ENCODE data around the gene QSER1. TPM values are rescaled to one million over a fixed set of nuclear protein-coding genes. Genes with fewer than 3 reads are reported as not detected.
"Not testable (repeated sequence)": the region's sequence is repeated elsewhere in the genome, so short reads cannot be mapped to it uniquely, and the experiment has no call there.

The QSER1 gene
- total RNA-seq, 2 experiments from 2014 or later, result 12.3 to 14.4 TPM

DNA sequence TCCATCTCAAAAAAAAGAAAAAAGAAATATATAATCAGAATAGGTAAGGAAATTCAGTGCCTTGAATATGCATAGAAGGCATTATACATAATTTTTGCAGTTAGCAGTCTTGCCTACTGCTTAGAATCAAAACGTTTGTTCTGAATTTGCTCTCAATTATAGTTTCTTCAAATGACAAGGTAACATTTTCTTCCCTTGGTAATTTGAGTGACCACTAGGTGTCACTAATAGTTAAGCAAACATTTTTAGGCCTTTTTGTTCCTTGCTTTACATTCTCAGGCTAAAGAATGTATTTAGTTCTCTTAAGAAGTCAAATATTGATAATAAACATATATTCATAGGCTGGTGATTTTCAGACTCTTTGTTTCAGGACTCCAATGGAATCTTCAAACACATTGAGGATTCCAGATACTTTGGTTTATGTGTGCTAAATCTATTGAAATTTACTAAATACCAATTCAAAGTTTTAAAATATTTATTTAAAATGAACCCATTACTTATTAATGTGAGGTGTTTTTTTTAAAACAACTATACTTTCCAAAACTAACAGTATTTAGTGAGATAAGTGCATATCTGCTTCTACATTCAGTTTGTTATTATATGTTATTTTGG is 68.0 kb downstream of the QSER1 start:
- Mint-ChIP-seq H3K27ac (no peak overlapping the region), H3K4me1 (no peaks in the 10 kb centered on the region), H3K9me3 (no peaks in the 10 kb centered on the region), H3K36me3 (peaks cover 14% of the 10 kb centered on the region), H3K4me3 (no peak overlapping the region), H3K27me3 (no peaks in the 10 kb centered on the region)
- DNase-seq (no peak), ATAC-seq (ENCODE audit: low read depth) (no peak)
- POLR2A ChIA-PET, result interaction anchor here (1.2 kb wide), 1 partner anchor 103 kb away, joined by 3 read pairs; no protein-coding TSS in a partner anchor

DNA sequence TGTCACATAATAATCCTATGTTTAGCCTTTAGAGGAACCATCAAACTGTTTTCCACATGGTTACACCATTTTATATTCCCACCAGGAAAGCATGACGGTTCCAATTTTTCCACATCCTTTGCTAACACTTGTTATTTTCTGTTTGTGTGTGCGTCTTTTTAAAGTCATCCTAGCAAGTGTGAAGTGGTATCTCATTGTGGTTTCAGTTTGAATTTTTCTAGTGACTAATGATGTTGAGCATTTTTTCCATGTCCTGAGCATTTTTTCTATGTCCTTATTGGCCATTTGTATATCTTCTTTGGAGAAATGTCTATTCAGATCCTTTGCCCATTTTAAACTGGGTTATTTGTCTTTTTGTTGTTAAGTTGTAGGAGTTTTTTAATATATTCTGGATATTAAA is 69.4 kb downstream of the QSER1 start:
- Mint-ChIP-seq H3K36me3 (peaks cover 22% of the 10 kb centered on the region), H3K9me3 (no peaks in the 10 kb centered on the region), H3K4me3 (no peak overlapping the region), H3K27ac (no peak overlapping the region), H3K27me3 (no peaks in the 10 kb centered on the region), H3K4me1 (peaks cover 7% of the 10 kb centered on the region)
- no peak for ATAC-seq (ENCODE audit: low read depth)
- POLR2A ChIA-PET, result interaction anchor here (1.2 kb wide), 1 partner anchor 102 kb away, joined by 3 read pairs; no protein-coding TSS in a partner anchor
- DNase-seq, result no peak

DNA sequence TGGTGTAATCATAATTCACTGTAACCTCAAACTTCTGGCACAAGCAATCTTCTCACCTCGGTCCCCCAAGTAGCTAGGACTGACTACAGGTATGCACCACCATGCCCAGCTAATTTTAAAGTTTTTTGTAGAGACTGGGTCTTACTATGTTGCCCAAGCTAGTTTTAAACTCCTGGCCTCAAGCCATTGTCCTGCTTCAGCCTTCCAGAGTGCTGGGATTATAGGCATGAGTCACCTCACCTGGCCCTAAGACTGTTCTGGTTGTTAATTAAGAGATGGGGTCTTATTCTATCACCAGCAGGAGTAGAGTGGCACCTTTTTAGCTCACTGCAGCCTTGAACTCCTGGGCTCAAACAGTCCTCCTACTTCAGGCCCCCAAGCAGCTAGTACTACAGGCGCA is 71.1 kb downstream of the QSER1 start:
- POLR2A ChIA-PET, result no interaction called here
- no peak for ATAC-seq (ENCODE audit: low read depth)
- H3K4me3 Mint-ChIP-seq, result no peak overlapping the region

DNA sequence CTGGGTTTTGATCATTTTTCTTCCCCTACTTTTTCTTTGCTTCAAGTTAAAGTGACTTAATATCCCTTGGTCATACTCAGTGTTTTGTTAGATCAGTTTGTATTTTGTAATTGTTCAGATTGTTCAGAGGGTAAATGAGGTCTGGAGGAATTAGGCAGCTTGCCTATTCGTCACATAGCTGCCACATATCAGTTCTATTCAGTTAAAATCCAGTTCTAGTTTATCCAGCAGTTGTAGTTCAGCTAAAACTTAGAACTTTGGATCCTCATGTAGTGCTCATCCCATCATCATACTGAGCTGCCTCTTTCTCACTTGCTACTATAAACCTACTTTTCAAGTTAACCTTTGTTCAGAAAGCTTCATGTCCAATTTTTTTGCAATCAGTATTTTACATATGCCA is 75.9 kb downstream of the QSER1 start:
- DNase-seq, result no peak
- Mint-ChIP-seq H3K27me3 (no peaks in the 10 kb centered on the region), H3K4me3 (no peak overlapping the region), H3K4me1 (peaks cover 7% of the 10 kb centered on the region), H3K27ac (no peak overlapping the region), H3K36me3 (peaks cover 15% of the 10 kb centered on the region), H3K9me3 (no peaks in the 10 kb centered on the region)
- ATAC-seq (ENCODE audit: low read depth), result no peak
- POLR2A ChIA-PET, result no interaction called here

More for the DNA sequence above, 71.1 kb downstream of the QSER1 start:
- Mint-ChIP-seq H3K4me1 (peaks cover 7% of the 10 kb centered on the region), H3K36me3 (peaks cover 26% of the 10 kb centered on the region), H3K9me3 (no peaks in the 10 kb centered on the region), H3K27ac (no peak overlapping the region), H3K27me3 (no peaks in the 10 kb centered on the region)
- DNase-seq, result no peak

DNA sequence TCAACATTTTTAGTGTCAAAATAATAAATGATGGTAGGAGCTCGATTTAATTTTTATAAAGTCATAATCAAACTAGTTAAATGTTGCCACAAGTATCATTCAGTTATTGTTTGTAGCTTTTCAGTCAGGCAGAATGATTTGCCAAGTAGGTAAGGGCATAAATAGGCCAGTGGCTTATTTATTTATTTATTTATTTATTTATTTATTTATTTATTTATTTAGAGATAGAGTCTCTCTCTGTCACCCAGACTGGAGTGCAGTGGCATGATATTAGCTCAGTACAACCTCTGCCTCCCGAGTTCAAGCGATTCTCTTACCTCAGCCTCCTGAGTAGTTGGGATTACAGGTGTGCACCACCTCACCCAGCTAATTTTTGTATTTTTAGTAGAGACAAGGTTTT is 79.6 kb downstream of the QSER1 start:
- not testable (repeated sequence) for ATAC-seq (ENCODE audit: low read depth); H3K27me3 Mint-ChIP-seq; H3K9me3 Mint-ChIP-seq; H3K4me3 Mint-ChIP-seq; DNase-seq; H3K4me1 Mint-ChIP-seq; H3K27ac Mint-ChIP-seq
- POLR2A ChIA-PET, result interaction anchor here (0.7 kb wide), 1 partner anchor 74 kb away, joined by 3 read pairs; no protein-coding TSS in a partner anchor
- H3K36me3 Mint-ChIP-seq, result peaks cover 11% of the 10 kb centered on the region

DNA sequence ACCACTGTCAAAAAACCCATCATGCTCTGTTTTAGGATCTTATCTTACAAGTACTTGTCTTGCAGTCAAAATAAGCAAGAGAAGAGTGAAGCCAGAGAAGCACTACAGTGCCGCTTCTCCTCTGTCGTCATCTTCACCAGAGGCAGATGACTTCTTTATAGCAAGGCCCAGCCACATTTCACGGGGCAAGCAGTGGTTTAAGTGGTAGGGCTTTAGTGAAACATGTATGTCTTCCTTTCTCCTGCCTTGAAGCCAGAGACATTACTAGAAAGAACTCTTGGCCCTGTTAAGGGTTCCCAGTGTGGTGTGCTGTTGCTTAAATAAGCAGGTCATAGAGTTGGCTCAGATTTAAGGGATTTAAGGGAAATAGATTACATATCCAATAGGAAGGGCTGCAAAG is 80.2 kb downstream of the QSER1 start:
- no peak overlapping the region for H3K27ac Mint-ChIP-seq
- ATAC-seq (ENCODE audit: low read depth), result no peak
- no peaks in the 10 kb centered on the region for H3K9me3 Mint-ChIP-seq
- no peaks in the 10 kb centered on the region for H3K4me1 Mint-ChIP-seq
- POLR2A ChIA-PET, result no interaction called here
- H3K36me3 Mint-ChIP-seq, result peaks cover 11% of the 10 kb centered on the region
- no peak overlapping the region for H3K4me3 Mint-ChIP-seq
- no peaks in the 10 kb centered on the region for H3K27me3 Mint-ChIP-seq
- no peak for DNase-seq

DNA sequence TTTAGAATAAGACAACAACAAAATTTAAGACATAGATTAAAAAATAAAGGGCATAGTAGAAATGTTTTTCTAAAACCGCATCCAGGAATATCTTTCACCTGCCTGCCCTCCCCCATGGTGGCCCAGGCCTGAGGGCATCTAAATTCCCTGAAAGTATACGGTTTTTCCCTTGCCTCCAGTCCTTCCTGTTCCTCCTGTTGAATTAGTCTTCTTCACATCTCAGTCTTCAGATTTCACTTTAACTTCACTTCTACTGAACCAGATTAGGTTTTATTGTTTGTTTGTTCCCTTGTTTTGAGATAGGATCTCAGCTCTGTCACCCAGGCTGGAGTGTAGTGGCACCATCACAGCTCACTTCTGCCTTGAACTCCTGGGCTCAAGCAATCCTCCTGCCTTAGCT is 90.0 kb downstream of the QSER1 start:
- Mint-ChIP-seq H3K4me3 (no peak overlapping the region), H3K27me3 (no peaks in the 10 kb centered on the region), H3K4me1 (no peaks in the 10 kb centered on the region), H3K27ac (no peak overlapping the region), H3K36me3 (peaks cover 5% of the 10 kb centered on the region), H3K9me3 (no peaks in the 10 kb centered on the region)
- ATAC-seq (ENCODE audit: low read depth), result no peak
- no peak for DNase-seq
- POLR2A ChIA-PET, result no interaction called here

DNA sequence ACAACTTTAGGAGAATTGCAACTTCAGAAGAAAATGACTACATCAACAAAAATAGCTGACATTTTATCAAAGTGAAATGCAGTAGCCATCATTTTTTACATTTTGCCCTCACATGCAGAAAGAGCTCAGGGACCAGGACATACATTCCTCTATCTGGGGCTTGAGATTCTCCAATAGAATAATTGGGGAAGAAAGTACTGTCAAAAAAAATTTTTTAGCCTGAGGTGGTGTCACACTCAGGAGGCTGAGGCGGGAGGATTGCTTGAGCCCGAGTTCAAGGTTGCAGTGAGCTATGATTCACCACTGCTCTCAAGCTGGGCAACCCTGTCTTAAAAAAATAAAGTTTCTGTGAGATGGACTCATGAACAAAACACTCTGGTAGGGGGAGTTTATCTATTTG is 90.9 kb downstream of the QSER1 start:
- no peak for ATAC-seq (ENCODE audit: low read depth)
- no peak for DNase-seq
- Mint-ChIP-seq H3K4me1 (no peaks in the 10 kb centered on the region), H3K4me3 (no peak overlapping the region), H3K36me3 (peaks cover 3% of the 10 kb centered on the region), H3K27ac (no peak overlapping the region), H3K27me3 (no peaks in the 10 kb centered on the region), H3K9me3 (no peaks in the 10 kb centered on the region)
- POLR2A ChIA-PET, result no interaction called here

DNA sequence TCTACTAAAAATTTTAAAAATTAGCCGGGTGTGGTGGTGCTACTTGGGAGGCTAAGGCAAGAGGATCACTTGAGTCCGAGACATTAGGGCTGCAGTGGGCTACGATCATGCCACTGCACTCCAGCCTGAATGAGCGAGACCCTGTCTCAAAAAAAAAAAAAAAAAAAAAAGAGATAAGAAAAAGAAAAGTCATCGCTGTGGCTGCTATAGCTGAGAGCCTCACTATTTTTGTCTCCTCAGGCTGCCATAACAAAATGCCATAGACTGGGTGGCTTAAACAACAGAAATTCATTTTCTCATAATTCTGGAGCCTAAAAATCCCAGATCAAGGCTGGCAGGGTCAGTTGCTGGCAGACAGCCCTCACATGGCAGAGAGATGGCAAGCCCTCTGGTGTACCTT is 93.0 kb downstream of the QSER1 start:
- H3K27ac Mint-ChIP-seq, result no peak overlapping the region
- DNase-seq, result no peak
- ATAC-seq (ENCODE audit: low read depth), result no peak
- no peaks in the 10 kb centered on the region for H3K27me3 Mint-ChIP-seq
- POLR2A ChIA-PET, result interaction anchor here (0.6 kb wide), 1 partner anchor 1125 kb away, joined by 4 read pairs; no protein-coding TSS in a partner anchor
- H3K36me3 Mint-ChIP-seq, result peaks cover 3% of the 10 kb centered on the region
- H3K9me3 Mint-ChIP-seq, result no peaks in the 10 kb centered on the region
- H3K4me1 Mint-ChIP-seq, result no peaks in the 10 kb centered on the region
- H3K4me3 Mint-ChIP-seq, result no peak overlapping the region

DNA sequence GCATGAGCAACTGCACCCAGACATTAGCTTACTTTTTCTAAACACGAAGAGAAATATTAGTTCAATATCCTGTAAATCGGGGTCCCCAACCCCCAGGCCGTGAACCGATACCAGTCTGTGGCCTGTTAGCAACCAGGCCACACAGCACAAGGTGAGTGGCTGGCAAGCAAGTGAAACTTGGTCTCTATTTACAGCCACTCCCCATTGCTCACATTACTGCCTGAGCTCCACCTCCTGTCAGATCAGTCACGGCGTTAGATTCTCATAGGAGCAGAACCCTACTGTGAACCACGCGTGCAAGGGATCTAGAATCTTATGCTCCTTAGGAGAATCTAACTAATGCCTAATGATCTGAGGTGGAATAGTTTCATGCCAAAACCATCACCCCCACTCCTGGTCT is 95.2 kb downstream of the QSER1 start:
- Mint-ChIP-seq H3K36me3 (peaks cover 10% of the 10 kb centered on the region), H3K4me3 (no peak overlapping the region), H3K27ac (no peak overlapping the region), H3K27me3 (no peaks in the 10 kb centered on the region), H3K4me1 (no peaks in the 10 kb centered on the region), H3K9me3 (peaks cover 10% of the 10 kb centered on the region)
- ATAC-seq (ENCODE audit: low read depth) (no peak), DNase-seq (no peak)
- POLR2A ChIA-PET, result no interaction called here

DNA sequence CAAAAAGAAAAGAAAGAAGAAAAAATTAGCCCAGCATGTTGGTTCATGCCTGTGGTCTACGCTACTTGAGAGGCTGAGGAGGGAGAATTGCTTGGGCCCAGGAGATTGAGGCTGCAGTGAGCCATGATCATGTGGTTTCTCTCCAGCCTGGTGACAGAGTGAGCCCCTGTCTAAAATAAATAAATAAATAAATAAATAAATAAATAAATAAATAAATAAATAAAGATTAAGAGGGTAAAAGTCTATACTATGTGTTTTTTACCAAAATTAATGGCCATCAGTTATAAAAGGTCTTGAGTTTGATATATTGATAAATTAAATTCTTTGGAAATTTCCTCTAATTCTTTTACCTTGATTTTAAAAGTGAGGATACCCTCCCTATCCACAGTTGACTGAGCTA is 97.9 kb downstream of the QSER1 start:
- no peak for ATAC-seq (ENCODE audit: low read depth)
- H3K4me1 Mint-ChIP-seq, result no peaks in the 10 kb centered on the region

DNA sequence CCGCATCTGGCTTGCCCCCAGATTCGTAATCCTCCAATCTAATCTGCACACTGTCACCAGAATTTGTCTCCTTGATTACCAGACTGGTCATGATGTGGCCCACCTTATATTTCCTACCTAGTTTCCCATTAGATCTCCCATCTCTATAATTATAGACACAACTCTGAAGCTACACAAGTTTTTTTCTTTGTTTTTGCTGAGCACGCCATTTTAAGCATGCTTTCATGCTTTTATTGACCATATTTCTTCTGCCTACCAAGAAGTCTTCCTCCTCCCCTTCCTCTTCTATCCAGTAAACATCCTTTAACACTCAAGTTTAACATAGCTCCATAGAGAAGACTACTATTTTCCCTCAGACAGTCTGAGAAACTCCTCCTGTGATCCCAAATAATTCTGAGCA is 98.8 kb downstream of the QSER1 start:
- DNase-seq (no peak), ATAC-seq (ENCODE audit: low read depth) (no peak)
- Mint-ChIP-seq H3K27me3 (peaks cover 9% of the 10 kb centered on the region), H3K4me1 (no peaks in the 10 kb centered on the region), H3K27ac (no peak overlapping the region), H3K4me3 (no peak overlapping the region), H3K9me3 (peaks cover 10% of the 10 kb centered on the region), H3K36me3 (peaks cover 7% of the 10 kb centered on the region)
- POLR2A ChIA-PET, result no interaction called here

More for the DNA sequence above, 97.9 kb downstream of the QSER1 start:
- no peak overlapping the region for H3K27ac Mint-ChIP-seq
- peaks cover 7% of the 10 kb centered on the region for H3K36me3 Mint-ChIP-seq
- POLR2A ChIA-PET, result no interaction called here
- H3K9me3 Mint-ChIP-seq, result peaks cover 10% of the 10 kb centered on the region
- peaks cover under 1% of the 10 kb centered on the region for H3K27me3 Mint-ChIP-seq
- DNase-seq, result no peak
- no peak overlapping the region for H3K4me3 Mint-ChIP-seq

DNA sequence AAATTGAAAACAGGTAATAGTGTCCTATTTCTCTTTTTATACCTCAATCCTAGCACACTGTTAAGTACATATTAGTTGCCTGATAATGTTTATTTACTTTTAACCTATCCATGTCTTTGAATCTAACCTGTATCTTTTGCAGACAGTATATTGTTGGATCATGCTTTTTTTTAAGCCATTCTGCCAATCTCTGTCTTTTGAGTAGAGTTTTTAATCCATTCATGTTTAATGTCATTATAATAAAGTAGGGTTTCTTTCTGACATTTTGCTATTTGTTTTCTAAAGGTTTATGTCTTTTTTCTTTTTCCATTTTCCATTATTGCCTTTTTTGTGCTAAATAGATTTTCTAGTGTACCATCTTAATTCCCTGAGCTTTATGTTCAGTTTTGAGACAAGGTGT is 99.3 kb downstream of the QSER1 start:
- Mint-ChIP-seq H3K4me3 (no peak overlapping the region), H3K27ac (no peak overlapping the region), H3K9me3 (peaks cover 10% of the 10 kb centered on the region), H3K4me1 (no peaks in the 10 kb centered on the region), H3K27me3 (peaks cover 13% of the 10 kb centered on the region), H3K36me3 (peaks cover 7% of the 10 kb centered on the region)
- DNase-seq (no peak), ATAC-seq (ENCODE audit: low read depth) (no peak)
- POLR2A ChIA-PET, result no interaction called here

DNA sequence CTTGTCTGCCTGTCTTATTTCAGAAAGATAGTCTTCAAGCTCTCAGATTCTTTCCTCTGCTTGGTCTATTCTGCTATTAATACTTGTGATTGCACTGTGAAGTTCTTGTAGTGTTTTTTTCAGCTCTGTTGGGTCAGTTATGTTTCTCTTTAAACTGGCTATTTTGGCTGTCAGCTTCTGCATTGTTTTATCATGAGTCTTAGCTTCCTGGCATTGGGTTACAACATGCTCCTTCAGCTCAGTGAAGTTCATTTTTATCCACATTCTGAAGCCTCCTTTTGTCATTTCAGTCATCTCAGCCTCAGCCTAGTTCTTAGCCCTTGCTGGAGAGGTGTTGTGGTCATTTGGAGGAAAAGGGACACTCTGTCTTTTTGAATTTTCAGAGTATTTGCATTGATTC is 107.6 kb downstream of the QSER1 start:
- Mint-ChIP-seq H3K27me3 (peaks cover 38% of the 10 kb centered on the region), H3K4me3 (no peak overlapping the region), H3K36me3 (peaks cover 4% of the 10 kb centered on the region), H3K27ac (no peak overlapping the region), H3K9me3 (peaks cover 13% of the 10 kb centered on the region), H3K4me1 (peaks cover 6% of the 10 kb centered on the region)
- POLR2A ChIA-PET, result no interaction called here
- DNase-seq, result no peak
- ATAC-seq (ENCODE audit: low read depth), result no peak
